Measurements from ENCODE around the gene RAB8A. TPM values are rescaled to one million over a fixed set of nuclear protein-coding genes. Genes with fewer than 3 reads are reported as not detected.
A peak's percentile ranks its signal among the peaks of the same experiment; 100 is the strongest.

Gene RAB8A
- total RNA-seq, 4 donors from 2014 or later, result 40.2 to 65.6 (median 51.5) TPM

- intact Hi-C loops (cut with DNase I), result no loop called here
- no peaks in the 10 kb centered on the region for H3K36me3 ChIP-seq
- peak overlapping the region; percentile 35 to 99 (median 98) for H3K27ac ChIP-seq
- DNase-seq, result no peak
- no peaks in the 10 kb centered on the region for H3K9me3 ChIP-seq
- WGBS, 2 donors, result 38 to 39% methylated on average over 19 to 20 of the region's 21 CpGs
- TF ChIP-seq POLR2A (IDR thresholded peaks at IDR 0.05) (no peak), CTCF (IDR thresholded peaks at IDR 0.05) (no peak)
- H3K4me3 ChIP-seq (replicated peaks in 1 of 3), result peak overlapping the region in 2 of 3 donors; percentile 88 to 98
- no peaks in the 10 kb centered on the region for H3K27me3 ChIP-seq
- H3K4me1 ChIP-seq, result peaks cover 13 to 16% of the 10 kb centered on the region in 2 donors
These were observed 36.1 kb upstream of the RAB8A start for GRCh38 chr19:16075430-16076153.

GRCh38 chr19:16076154-16076957 lies 35.3 kb upstream of the RAB8A start, which contains the start of gene TPM4:
Gene TPM4 (plus strand): TSS chr19:16076495. CDS start chr19:16076566, 71 bp downstream.
- no peaks in the 10 kb centered on the region for H3K36me3 ChIP-seq
- intact Hi-C loops (cut with DNase I), result no loop called here
- H3K4me3 ChIP-seq (replicated peaks in 1 of 3), result peak within 1 kb of the TSS; percentile 1 to 98 (median 88)
- WGBS, 2 donors, result 0 to 1% methylated on average over 17 to 19 of the region's 101 CpGs
- peak; percentile 72 to 76 for DNase-seq
- no peak for TF ChIP-seq CTCF (IDR thresholded peaks at IDR 0.05)
- TF ChIP-seq POLR2A (IDR thresholded peaks at IDR 0.05), result peak; percentile 51 to 68
- peak within 1 kb of the TSS; percentile 95 to 99 (median 98) for H3K27ac ChIP-seq
- no peaks in the 10 kb centered on the region for H3K27me3 ChIP-seq
- peaks cover 13 to 16% of the 10 kb centered on the region in 2 donors for H3K4me1 ChIP-seq
- no peaks in the 10 kb centered on the region for H3K9me3 ChIP-seq

- Histone ChIP-seq H3K27me3 (no peaks in the 10 kb centered on the region), H3K27ac (peak overlapping the region; percentile 95 to 99 (median 98)), H3K9me3 (no peaks in the 10 kb centered on the region), H3K4me1 (peaks cover 13 to 16% of the 10 kb centered on the region in 2 donors), H3K36me3 (peaks cover 0 to 3% of the 10 kb centered on the region in 2 donors), H3K4me3 (replicated peaks in 1 of 3) (peak overlapping the region; percentile 1 to 98 (median 88))
- 1 to 2% methylated on average over 11 to 28 of the region's 56 CpGs for WGBS, 2 donors
- no peak for TF ChIP-seq CTCF (IDR thresholded peaks at IDR 0.05)
- no peak for TF ChIP-seq POLR2A (IDR thresholded peaks at IDR 0.05)
- intact Hi-C loops (cut with DNase I), result no loop called here
- DNase-seq, result peak; percentile 40 to 46
These were observed 34.6 kb upstream of the RAB8A start for GRCh38 chr19:16076958-16077611.

- Histone ChIP-seq H3K9me3 (no peaks in the 10 kb centered on the region), H3K27me3 (no peaks in the 10 kb centered on the region), H3K27ac (peak overlapping the region; percentile 95 to 99 (median 98)), H3K4me3 (replicated peaks in 1 of 3) (peak overlapping the region in 1 of 3 donors; percentile 98), H3K4me1 (peaks cover 13 to 16% of the 10 kb centered on the region in 2 donors), H3K36me3 (peaks cover 3 to 6% of the 10 kb centered on the region in 2 donors)
- DNase-seq, result no peak
- TF ChIP-seq POLR2A (IDR thresholded peaks at IDR 0.05), result no peak
- no peak for TF ChIP-seq CTCF (IDR thresholded peaks at IDR 0.05)
- WGBS, 2 donors, result 58% methylated on average over 16 of the region's 16 CpGs
- intact Hi-C loops (cut with DNase I), result no loop called here
These were observed 33.5 kb upstream of the RAB8A start for GRCh38 chr19:16077984-16078758.

Data from thyroid gland (tissue), 4 donors.